ENCODE results near the gene AGO3. TPM values are rescaled to one million over a fixed set of nuclear protein-coding genes. Genes with fewer than 3 reads are reported as not detected.

Gene AGO3
- total RNA-seq, 1 donor from 2014 or later = 9.9 TPM

- no peak for TF ChIP-seq CTCF (IDR thresholded peaks at IDR 0.05; ENCODE audit: insufficient read depth, low read length, poor library complexity, severe bottlenecking)
- Histone ChIP-seq H3K4me3 (ENCODE audit: low read depth, low read length) (no peak overlapping the region), H3K36me3 (ENCODE audit: control insufficient read depth, insufficient read depth, low read length) (no peaks in the 10 kb centered on the region), H3K27me3 (ENCODE audit: control insufficient read depth, insufficient read depth, low read length) (no peaks in the 10 kb centered on the region)
- no peak for DNase-seq (ENCODE audit: low read depth)
Measured at GRCh38 chr1:36055706-36056105, 124.8 kb downstream of the AGO3 start.

GRCh38 chr1:36062315-36062714 is 131.4 kb downstream of the AGO3 start:
- Histone ChIP-seq H3K27me3 (ENCODE audit: control insufficient read depth, insufficient read depth, low read length) (no peaks in the 10 kb centered on the region), H3K4me3 (ENCODE audit: low read depth, low read length) (no peak overlapping the region), H3K36me3 (ENCODE audit: control insufficient read depth, insufficient read depth, low read length) (no peaks in the 10 kb centered on the region)
- DNase-seq (ENCODE audit: low read depth) = no peak
- TF ChIP-seq CTCF (IDR thresholded peaks at IDR 0.05; ENCODE audit: insufficient read depth, low read length, poor library complexity, severe bottlenecking) = no peak

GRCh38 chr1:36067871-36068270 is 137.0 kb downstream of the AGO3 start:
- no peak for TF ChIP-seq CTCF (IDR thresholded peaks at IDR 0.05; ENCODE audit: insufficient read depth, low read length, poor library complexity, severe bottlenecking)
- H3K4me3 ChIP-seq (ENCODE audit: low read depth, low read length) = no peak overlapping the region
- DNase-seq (ENCODE audit: low read depth) = no peak
- H3K36me3 ChIP-seq (ENCODE audit: control insufficient read depth, insufficient read depth, low read length) = no peaks in the 10 kb centered on the region
- no peaks in the 10 kb centered on the region for H3K27me3 ChIP-seq (ENCODE audit: control insufficient read depth, insufficient read depth, low read length)

GRCh38 chr1:36068866-36069265 is 138.0 kb downstream of the AGO3 start:
- Histone ChIP-seq H3K4me3 (ENCODE audit: low read depth, low read length) (no peak overlapping the region), H3K27me3 (ENCODE audit: control insufficient read depth, insufficient read depth, low read length) (no peaks in the 10 kb centered on the region), H3K36me3 (ENCODE audit: control insufficient read depth, insufficient read depth, low read length) (no peaks in the 10 kb centered on the region)
- DNase-seq (ENCODE audit: low read depth) = no peak
- no peak for TF ChIP-seq CTCF (IDR thresholded peaks at IDR 0.05; ENCODE audit: insufficient read depth, low read length, poor library complexity, severe bottlenecking)

- no peaks in the 10 kb centered on the region for H3K27me3 ChIP-seq (ENCODE audit: control insufficient read depth, insufficient read depth, low read length)
- DNase-seq (ENCODE audit: low read depth) = no peak
- no peak for TF ChIP-seq CTCF (IDR thresholded peaks at IDR 0.05; ENCODE audit: insufficient read depth, low read length, poor library complexity, severe bottlenecking)
- no peaks in the 10 kb centered on the region for H3K36me3 ChIP-seq (ENCODE audit: control insufficient read depth, insufficient read depth, low read length)
- H3K4me3 ChIP-seq (ENCODE audit: low read depth, low read length) = no peak overlapping the region
Measured at GRCh38 chr1:36070349-36070748, 139.4 kb downstream of the AGO3 start.

GRCh38 chr1:36076979-36077573 is 146.2 kb downstream of the AGO3 start:
- DNase-seq (ENCODE audit: low read depth) = no peak
- TF ChIP-seq CTCF (IDR thresholded peaks at IDR 0.05; ENCODE audit: insufficient read depth, low read length, poor library complexity, severe bottlenecking) = no peak
- no peak overlapping the region for H3K4me3 ChIP-seq (ENCODE audit: low read depth, low read length)
- H3K36me3 ChIP-seq (ENCODE audit: control insufficient read depth, insufficient read depth, low read length) = no peaks in the 10 kb centered on the region
- H3K27me3 ChIP-seq (ENCODE audit: control insufficient read depth, insufficient read depth, low read length) = no peaks in the 10 kb centered on the region

Data from kidney epithelial cell (primary cell).